AG10803 (cell line): ENCODE data around the gene TBCB.
"Not testable (repeated sequence)": the region's sequence is repeated elsewhere in the genome, so short reads cannot be mapped to it uniquely, and the experiment has no call there.

Experiments used
- DNase-seq: peaks from one replicate; pipeline ENCODE4 v3.0.0; 2010; ENCODE audit warnings: low read depth
- H3K4me3 ChIP-seq: 2 replicates; pipeline ENCODE4 v1.5.1; 2011; ENCODE audit warnings: mild to moderate bottlenecking, low read length, control low read depth
- CTCF ChIP-seq: conservative IDR thresholded peaks from 2 replicates; pipeline ENCODE4 v1.5.1; 2011; ENCODE audit warnings: mild to moderate bottlenecking, low read length, control low read depth, inconsistent platforms

Gene TBCB

GRCh38 chr19:36115453-36116343, at the start of gene TBCB:
Gene TBCB, plus strand, starts transcription at chr19:36115468. Its CDS starts 93 bp downstream, at chr19:36115561.
- peak; percentile 30 for DNase-seq
- peak within 1 kb of the TSS; percentile 97 for H3K4me3 ChIP-seq
- no peak for TF ChIP-seq CTCF

GRCh38 chr19:36067681-36068080, 47.6 kb upstream of the TBCB start:
- no peak for DNase-seq
- no peak for TF ChIP-seq CTCF
- no peak overlapping the region for H3K4me3 ChIP-seq

- not testable (repeated sequence) for DNase-seq, H3K4me3 ChIP-seq
These were observed 46.3 kb upstream of the TBCB start for GRCh38 chr19:36068810-36069499.

- DNase-seq, result no peak
- no peak overlapping the region for H3K4me3 ChIP-seq
- TF ChIP-seq CTCF, result no peak
These were observed 43.2 kb upstream of the TBCB start for GRCh38 chr19:36072081-36072480.

GRCh38 chr19:36073121-36073876, 42.0 kb upstream of the TBCB start:
- no peak overlapping the region for H3K4me3 ChIP-seq
- DNase-seq, result no peak
- TF ChIP-seq CTCF, result no peak

GRCh38 chr19:36079389-36079945, 35.8 kb upstream of the TBCB start:
- H3K4me3 ChIP-seq, result no peak overlapping the region
- DNase-seq, result no peak
- no peak for TF ChIP-seq CTCF

- TF ChIP-seq CTCF, result no peak
- H3K4me3 ChIP-seq, result no peak overlapping the region
- DNase-seq, result peak; percentile 9
These were observed 33.9 kb upstream of the TBCB start for GRCh38 chr19:36081385-36081784.
